H1 (cell line): ENCODE data around the gene SCN1B. TPM values are rescaled to one million over a fixed set of nuclear protein-coding genes. Genes with fewer than 3 reads are reported as not detected.

ENCODE experiments used
- CTCF ChIA-PET: fragments of 300-600 bp; sonication (Branson Sonifier 250); formaldehyde crosslinking; loops from one replicate; lab custom pipeline; 2021; ENCODE audit not compliant: partially characterized antibody; lab: Charles Lee
- POLR2A ChIA-PET: fragments of 300-600 bp; sonication (Branson Sonifier 250); formaldehyde crosslinking; loops from one replicate; lab custom pipeline; 2021; ENCODE audit warnings: inconsistent platforms; ENCODE audit not compliant: partially characterized antibody; lab: Charles Lee
- DNase-seq, 2 experiments: peaks; one replicate each; pipeline versions ENCODE4 v3.0.0 to v3.0.0-alpha.2; 2010 to 2022; ENCODE audit warnings: low spot score in 2 of 2, low read depth in 1 of 2, mixed read lengths in 1 of 2
- FAIRE-seq: peaks from 2 replicates; lab custom pipeline; 2011; peaks lifted over from hg19 to GRCh38; lab: Jason Lieb, UNC
- H2AFZ ChIP-seq: 2 replicates; pipeline ENCODE4 v1.8.1; 2012; ENCODE audit warnings: low read length, inconsistent platforms
- H2AK5ac ChIP-seq: 2 replicates; pipeline ENCODE4 v1.6.1; 2013; ENCODE audit warnings: low read depth, low read length
- H2BK120ac ChIP-seq: replicated peaks from 2 replicates; pipeline ENCODE3; 2013; ENCODE audit warnings: low read depth, low read length, inconsistent platforms
- H2BK12ac ChIP-seq: 2 replicates; pipeline ENCODE4 v1.6.1; 2013; ENCODE audit warnings: low read depth, low read length
- H2BK15ac ChIP-seq: 2 replicates; pipeline ENCODE4 v1.6.1; 2013; ENCODE audit warnings: low read length
- H2BK20ac ChIP-seq: 2 replicates; pipeline ENCODE4 v1.6.1; 2013; ENCODE audit warnings: low read length
- H2BK5ac ChIP-seq: 2 replicates; pipeline ENCODE4 v1.6.1; 2013; ENCODE audit warnings: low read depth, low read length
- H3K14ac ChIP-seq: 2 replicates; pipeline ENCODE4 v1.6.1; 2013; ENCODE audit warnings: inconsistent platforms; ENCODE audit not compliant: insufficient read length
- H3K18ac ChIP-seq: 2 replicates; pipeline ENCODE4 v1.6.1; 2013; ENCODE audit warnings: low read length; ENCODE audit errors: extremely low read depth
- H3K23ac ChIP-seq: 2 replicates; pipeline ENCODE4 v1.6.1; 2013; ENCODE audit warnings: inconsistent platforms; ENCODE audit not compliant: insufficient read length
- H3K23me2 ChIP-seq: 2 replicates; pipeline ENCODE4 v1.6.1; 2013; ENCODE audit warnings: low read depth, low read length
- H3K27ac ChIP-seq: 2 replicates; pipeline ENCODE4 v1.6.1; 2011; ENCODE audit warnings: low read depth, low read length, inconsistent platforms
- H3K27me3 ChIP-seq, 4 experiments: replicated peaks in 1 of 4; 1 replicate in 1 of 4; 2 replicates in 3 of 4; pipeline versions ENCODE4 v1.6.1 to v1.8.1; 2011 to 2013; ENCODE audit warnings: low read length in 3 of 4, mild to moderate bottlenecking in 3 of 4, inconsistent platforms in 2 of 4, mixed read lengths in 2 of 4, moderate library complexity in 1 of 4; ENCODE audit not compliant: control insufficient read depth in 3 of 4, insufficient read depth in 3 of 4; ENCODE audit errors: extremely low read depth in 1 of 4
- H3K36me3 ChIP-seq, 4 experiments: 2 replicates each; pipeline versions ENCODE4 v1.6.1 to v1.8.1; 2011 to 2013; ENCODE audit warnings: mild to moderate bottlenecking in 4 of 4, low read length in 3 of 4, moderate library complexity in 2 of 4, control low read depth in 1 of 4, inconsistent platforms in 1 of 4; ENCODE audit not compliant: insufficient read depth in 4 of 4, control insufficient read depth in 2 of 4
- H3K4ac ChIP-seq: replicated peaks from 2 replicates; pipeline ENCODE3; 2013; ENCODE audit warnings: low read length, low read depth, mixed read lengths, inconsistent platforms; ENCODE audit not compliant: insufficient read length
- H3K4me1 ChIP-seq, 4 experiments: replicated peaks in 1 of 4; 1 replicate in 1 of 4; 2 replicates in 3 of 4; pipeline versions ENCODE4 v1.6.1 to v1.8.1; 2011 to 2013; ENCODE audit warnings: low read length in 3 of 4, inconsistent platforms in 2 of 4, mixed read lengths in 1 of 4; ENCODE audit not compliant: insufficient read depth in 4 of 4, control insufficient read depth in 3 of 4
- H3K4me2 ChIP-seq, 2 experiments: 2 replicates each; pipeline versions ENCODE4 v1.6.1 to v1.8.1; 2011 to 2013; ENCODE audit warnings: low read depth in 2 of 2, low read length in 2 of 2, control low read depth in 1 of 2, inconsistent platforms in 1 of 2, mild to moderate bottlenecking in 1 of 2; ENCODE audit not compliant: insufficient read depth in 1 of 2
- H3K4me3 ChIP-seq, 4 experiments: fragments of 200-600, 300-600 bp in 1 of 4; sonication (generic), shearing (Covaris generic), sonication (Bioruptor Twin) in 1 of 4; 2 replicates each; pipeline versions ENCODE4 v1.5.1 to v1.8.1; 2011 to 2016; ENCODE audit warnings: low read length in 4 of 4, low read depth in 3 of 4, control low read depth in 2 of 4, inconsistent platforms in 2 of 4, mild to moderate bottlenecking in 2 of 4, mixed read lengths in 1 of 4, moderate library complexity in 1 of 4; ENCODE audit not compliant: insufficient read depth in 2 of 4; ENCODE audit errors: extremely low read depth in 1 of 4
- H3K56ac ChIP-seq: replicated peaks from 2 replicates; pipeline ENCODE3; 2013; ENCODE audit warnings: low read depth, mild to moderate bottlenecking, mixed read lengths, low read length, inconsistent platforms; ENCODE audit not compliant: insufficient read length
- H3K79me1 ChIP-seq: 2 replicates; pipeline ENCODE4 v1.6.1; 2013; ENCODE audit warnings: low read depth, low read length, control low read depth
- H3K79me2 ChIP-seq, 2 experiments: 2 replicates each; pipeline versions ENCODE4 v1.6.1 to v1.8.1; 2012 to 2013; ENCODE audit warnings: low read length in 2 of 2, mild to moderate bottlenecking in 2 of 2, inconsistent platforms in 1 of 2; ENCODE audit not compliant: insufficient read depth in 2 of 2, control insufficient read depth in 1 of 2
- H3K9ac ChIP-seq, 4 experiments: replicated peaks in 1 of 4; 1 replicate in 1 of 4; 2 replicates in 3 of 4; pipeline versions ENCODE4 v1.6.1 to v1.8.1; 2011 to 2013; ENCODE audit warnings: low read depth in 3 of 4, low read length in 3 of 4, control low read depth in 2 of 4, mild to moderate bottlenecking in 2 of 4, moderate library complexity in 2 of 4, inconsistent platforms in 1 of 4; ENCODE audit errors: extremely low read depth in 1 of 4
- H3K9me3 ChIP-seq, 2 experiments: 2 replicates each; pipeline versions ENCODE4 v1.6.1 to v1.8.1; 2012 to 2013; ENCODE audit warnings: mild to moderate bottlenecking in 2 of 2, moderate library complexity in 2 of 2, control low read depth in 1 of 2, inconsistent platforms in 1 of 2, low read depth in 1 of 2, low read length in 1 of 2, mixed read lengths in 1 of 2; ENCODE audit not compliant: insufficient read depth in 2 of 2
- H4K20me1 ChIP-seq, 2 experiments: replicated peaks in 1 of 2; 2 replicates each; pipeline versions ENCODE3 to v1.8.1; 2011 to 2013; ENCODE audit warnings: inconsistent platforms in 2 of 2, low read length in 2 of 2, mild to moderate bottlenecking in 1 of 2; ENCODE audit not compliant: insufficient read depth in 2 of 2, control insufficient read depth in 1 of 2
- H4K5ac ChIP-seq: 2 replicates; pipeline ENCODE4 v1.6.1; 2013; ENCODE audit warnings: low read length, low read depth, mixed read lengths, inconsistent platforms; ENCODE audit not compliant: insufficient read length
- H4K8ac ChIP-seq: 2 replicates; pipeline ENCODE4 v1.8.0; 2013; ENCODE audit warnings: mild to moderate bottlenecking, moderate library complexity, low read length, inconsistent platforms; ENCODE audit not compliant: insufficient read depth; ENCODE audit errors: extremely low read depth
- H4K91ac ChIP-seq: replicated peaks from 2 replicates; pipeline ENCODE3; 2013; ENCODE audit warnings: low read length, mixed read lengths, inconsistent platforms; ENCODE audit not compliant: insufficient read length
- EP300 ChIP-seq, 2 experiments: IDR thresholded peaks; 1 replicate in 1 of 2; 2 replicates in 1 of 2; pipeline ENCODE4 v1.6.1; 2011 to 2012; ENCODE audit warnings: low read depth in 2 of 2, low read length in 2 of 2, mild to moderate bottlenecking in 2 of 2, borderline replicate concordance in 1 of 2, inconsistent platforms in 1 of 2, moderate library complexity in 1 of 2
- HDAC2 ChIP-seq, 2 experiments: fragments of 300-600 bp in 1 of 2; sonication (generic) in 1 of 2; IDR thresholded peaks; 2 replicates each; pipeline ENCODE4 v1.6.1; 2011 to 2012; ENCODE audit warnings: low read depth in 2 of 2, low read length in 2 of 2, mild to moderate bottlenecking in 2 of 2, moderate library complexity in 2 of 2, borderline replicate concordance in 1 of 2, inconsistent platforms in 1 of 2
- POLR2AphosphoS5 ChIP-seq: IDR thresholded peaks from 2 replicates; pipeline ENCODE4 v1.6.1; 2011; ENCODE audit warnings: low read depth, low read length
- RFX5 ChIP-seq: IDR thresholded peaks from 2 replicates; pipeline ENCODE4 v1.6.1; 2011; ENCODE audit warnings: low read depth, low read length, improper control_type of control experiment, borderline replicate concordance
- TAF1 ChIP-seq: IDR thresholded peaks from 2 replicates; pipeline ENCODE4 v1.6.1; 2011; ENCODE audit warnings: mild to moderate bottlenecking, low read depth, low read length
- YY1 ChIP-seq: IDR thresholded peaks from 2 replicates; pipeline ENCODE4 v1.6.1; 2011; ENCODE audit warnings: low read depth, mild to moderate bottlenecking, low read length
- WGBS, 2 experiments: shearing (Covaris generic) in 1 of 2; methylation state at CpG; one replicate each; pipeline versions ENCODE4 v1.1.6 to v1.1.7; 2013 to 2015; ENCODE audit warnings: low lambda C conversion rate in 2 of 2, mixed read lengths in 2 of 2, inconsistent platforms in 1 of 2, low coverage in 1 of 2, missing lambda C conversion rate in 1 of 2; ENCODE audit not compliant: insufficient replicate concordance in 2 of 2, insufficient coverage in 1 of 2, insufficient read length in 1 of 2; ENCODE audit errors: extremely low coverage in 1 of 2, missing lambda C conversion rate in 1 of 2; 5-methylcytosine and 5-hydroxymethylcytosine counted together
- polyA plus RNA-seq, 7 experiments: library from polyadenylated mRNA; depleted of rRNA in 3 of 7; stranded (reverse) in 5 of 7; unstranded in 2 of 7; fragments of >200 nt in 5 of 7; fragments of 200-250 nt in 2 of 7; gene quantifications; 1 replicate in 5 of 7; 2 replicates in 1 of 7; 4 replicates in 1 of 7; pipeline versions ENCODE4 v1.2.1 to v1.2.3, GENCODE V29; 2011 to 2013; ENCODE audit warnings: missing spikeins in 2 of 7, mixed read lengths in 2 of 7
- total RNA-seq: library from RNA; stranded (reverse); fragmentation: NEBNext Ultra II Directional; extraction: Animal tissue kit (Norgen Biotek cat#: 25700); gene quantifications from 2 replicates; pipeline ENCODE4 v1.2.1, GENCODE V29; 2021

The SCN1B gene
- total and polyA plus RNA-seq, 2 of the 8 experiments (the other 6 are each of a cell fraction or from before 2014, with no cell fraction given): 3.1 to 3.5 TPM

DNA sequence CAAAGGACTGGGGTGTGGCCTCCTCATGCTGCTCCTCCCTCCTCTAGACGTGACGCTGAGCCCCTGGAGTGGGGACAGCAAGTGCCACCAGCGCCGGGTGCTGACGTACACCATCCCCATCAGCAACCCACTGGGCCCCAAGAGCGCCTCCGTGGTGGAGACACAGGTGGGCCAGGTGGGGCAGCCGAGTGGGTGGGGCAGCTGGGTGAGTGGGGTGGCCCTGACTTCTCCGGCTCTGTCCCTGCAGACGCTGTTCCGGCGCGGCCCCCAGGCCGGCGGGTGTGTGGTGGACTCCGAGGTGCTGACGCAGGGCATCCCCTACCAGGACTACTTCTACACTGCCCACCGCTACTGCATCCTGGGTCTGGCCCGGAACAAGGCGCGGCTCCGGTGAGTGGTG lies 11.1 kb upstream of the SCN1B start:
- Histone ChIP-seq H3K36me3 (peaks cover 55 to 88% (median 80%) of the 10 kb centered on the region in 4 experiments), H3K9ac (0 out of 7 replicates have a peak overlapping the region, but pooled peaks of 1 of the 4 experiments have one; percentile 22), H3K9me3 (no peaks in the 10 kb centered on the region), H3K79me1 (no peaks in the 10 kb centered on the region; the same call in 1 of the 2 replicates), H4K8ac (no peak overlapping the region), H4K20me1 (peaks cover 2 to 23% of the 10 kb centered on the region in 2 experiments), H3K18ac (no peak overlapping the region), H3K56ac (no peak overlapping the region), H2BK120ac (no peak overlapping the region), H2BK20ac (no peak overlapping the region), H3K79me2 (no peaks in the 10 kb centered on the region), H3K27ac (no peak overlapping the region), H3K23ac (no peak overlapping the region), H3K23me2 (no peaks in the 10 kb centered on the region), H4K91ac (no peak overlapping the region), H3K4me3 (no peak overlapping the region), H3K14ac (no peak overlapping the region), H3K4ac (no peak overlapping the region), H2BK12ac (no peak overlapping the region), H2AK5ac (no peak overlapping the region), H2AFZ (no peak overlapping the region), H2BK5ac (no peak overlapping the region), H4K5ac (no peak overlapping the region), H2BK15ac (no peak overlapping the region), H3K4me2 (no peak overlapping the region), H3K27me3 (no peaks in the 10 kb centered on the region; a peak in 1 of 7 replicates), H3K4me1 (no peaks in the 10 kb centered on the region)
- TF ChIP-seq RFX5 (no peak), EP300 (IDR thresholded peaks at IDR 0.05; ENCODE audit: borderline replicate concordance in 1 of 2, low read depth in 2 of 2, low read length in 2 of 2) (no peak), HDAC2 (IDR thresholded peaks at IDR 0.05; ENCODE audit: borderline replicate concordance in 1 of 2, low read depth in 2 of 2, low read length in 2 of 2) (no peak), POLR2AphosphoS5 (peak; percentile 38; the same call in 1 of the 2 replicates), YY1 (no peak), TAF1 (no peak)
- ChIA-PET POLR2A (interaction anchor here (1.1 to 24.8 kb wide), 3 partner anchors 11 to 42 kb away, joined by 3 to 366 read pairs (median 4); partner anchors contain the start of genes GRAMD1A and SCN1B), CTCF (no interaction called here)
- DNase-seq (no peak), FAIRE-seq (no peak)
- 92% methylated on average over 20 of the region's 22 CpGs; no CpG with 5 or more reads in 1 of the 2 experiments for WGBS, 2 experiments
